ENCODE data around the gene KLHL29. TPM values are rescaled to one million over a fixed set of nuclear protein-coding genes. Genes with fewer than 3 reads are reported as not detected.
"Not testable (repeated sequence)": the region's sequence is repeated elsewhere in the genome, so short reads cannot be mapped to it uniquely, and the experiment has no call there.

The KLHL29 gene
- total RNA-seq (2014; rRNA removed; shearing (Covaris generic)) = 5.5 and 6.4 TPM in 2 replicates
- 16.5 and 24.2 TPM in 2 replicates for polyA plus RNA-seq (2015; cell fraction: cytosol; rRNA removed)
- polyA plus RNA-seq (2015; cell fraction: nucleus; rRNA removed) = 38.6 and 40.4 TPM in 2 replicates

- peak; percentile 77 for DNase-seq (ENCODE audit: low read depth, low spot score)
- in situ Hi-C loops (cut with HindIII; ENCODE audit: low pct_unique_long_range_greater_than_20kb, low sequenced_read_pairs) = no loop called here
Measured at GRCh38 chr2:23384551-23385343, at the start of gene KLHL29. Gene KLHL29, plus strand, starts transcription at chr2:23385179. Its CDS starts 177,018 bp downstream, at chr2:23562197.

GRCh38 chr2:23335550-23335949, 49.4 kb upstream of the KLHL29 start:
- in situ Hi-C loops (cut with HindIII; ENCODE audit: low pct_unique_long_range_greater_than_20kb, low sequenced_read_pairs) = no loop called here
- no peak for DNase-seq (ENCODE audit: low read depth, low spot score)

- DNase-seq (ENCODE audit: low read depth, low spot score) = no peak
- in situ Hi-C loops (cut with HindIII; ENCODE audit: low pct_unique_long_range_greater_than_20kb, low sequenced_read_pairs) = no loop called here
Measured at GRCh38 chr2:23342075-23342474, 42.9 kb upstream of the KLHL29 start.

- no peak for DNase-seq (ENCODE audit: low read depth, low spot score)
- in situ Hi-C loops (cut with HindIII; ENCODE audit: low pct_unique_long_range_greater_than_20kb, low sequenced_read_pairs) = no loop called here
Measured at GRCh38 chr2:23346029-23346428, 39.0 kb upstream of the KLHL29 start.

- in situ Hi-C loops (cut with HindIII; ENCODE audit: low pct_unique_long_range_greater_than_20kb, low sequenced_read_pairs) = no loop called here
- no peak for DNase-seq (ENCODE audit: low read depth, low spot score)
Measured at GRCh38 chr2:23346781-23347180, 38.2 kb upstream of the KLHL29 start.

GRCh38 chr2:23347471-23348092, 37.4 kb upstream of the KLHL29 start:
- in situ Hi-C loops (cut with HindIII; ENCODE audit: low pct_unique_long_range_greater_than_20kb, low sequenced_read_pairs) = no loop called here
- no peak for DNase-seq (ENCODE audit: low read depth, low spot score)

GRCh38 chr2:23348093-23348481, 36.9 kb upstream of the KLHL29 start:
- in situ Hi-C loops (cut with HindIII; ENCODE audit: low pct_unique_long_range_greater_than_20kb, low sequenced_read_pairs); DNase-seq (ENCODE audit: low read depth, low spot score): not testable (repeated sequence)

- DNase-seq (ENCODE audit: low read depth, low spot score) = no peak
- in situ Hi-C loops (cut with HindIII; ENCODE audit: low pct_unique_long_range_greater_than_20kb, low sequenced_read_pairs) = no loop called here
Measured at GRCh38 chr2:23349508-23349907, 35.5 kb upstream of the KLHL29 start.

GRCh38 chr2:23350041-23350791, 34.8 kb upstream of the KLHL29 start:
- in situ Hi-C loops (cut with HindIII; ENCODE audit: low pct_unique_long_range_greater_than_20kb, low sequenced_read_pairs) = no loop called here
- DNase-seq (ENCODE audit: low read depth, low spot score) = no peak

- DNase-seq (ENCODE audit: low read depth, low spot score) = no peak
- in situ Hi-C loops (cut with HindIII; ENCODE audit: low pct_unique_long_range_greater_than_20kb, low sequenced_read_pairs) = no loop called here
Measured at GRCh38 chr2:23350792-23351355, 34.1 kb upstream of the KLHL29 start.

- peak; percentile 86 for DNase-seq (ENCODE audit: low read depth, low spot score)
- in situ Hi-C loops (cut with HindIII; ENCODE audit: low pct_unique_long_range_greater_than_20kb, low sequenced_read_pairs) = no loop called here
Measured at GRCh38 chr2:23351388-23352141, 33.4 kb upstream of the KLHL29 start.

GRCh38 chr2:23354554-23354953, 30.4 kb upstream of the KLHL29 start:
- in situ Hi-C loops (cut with HindIII; ENCODE audit: low pct_unique_long_range_greater_than_20kb, low sequenced_read_pairs) = no loop called here

GRCh38 chr2:23355001-23355400, 30.0 kb upstream of the KLHL29 start:
- in situ Hi-C loops (cut with HindIII; ENCODE audit: low pct_unique_long_range_greater_than_20kb, low sequenced_read_pairs) = no loop called here
- no peak for DNase-seq (ENCODE audit: low read depth, low spot score)

More at GRCh38 chr2:23354554-23354953, 30.4 kb upstream of the KLHL29 start:
- no peak for DNase-seq (ENCODE audit: low read depth, low spot score)

GRCh38 chr2:23356711-23357110, 28.3 kb upstream of the KLHL29 start:
- in situ Hi-C loops (cut with HindIII; ENCODE audit: low pct_unique_long_range_greater_than_20kb, low sequenced_read_pairs) = no loop called here
- no peak for DNase-seq (ENCODE audit: low read depth, low spot score)

- DNase-seq (ENCODE audit: low read depth, low spot score) = no peak
- in situ Hi-C loops (cut with HindIII; ENCODE audit: low pct_unique_long_range_greater_than_20kb, low sequenced_read_pairs) = no loop called here
Measured at GRCh38 chr2:23359631-23360567, 25.1 kb upstream of the KLHL29 start.

- DNase-seq (ENCODE audit: low read depth, low spot score) = peak; percentile 56
- in situ Hi-C loops (cut with HindIII; ENCODE audit: low pct_unique_long_range_greater_than_20kb, low sequenced_read_pairs) = no loop called here
Measured at GRCh38 chr2:23360571-23361125, 24.3 kb upstream of the KLHL29 start.

Data from SK-MEL-5 (cell line).